Liver (tissue), 9 donors: ENCODE results near the gene TBL1X. TPM values are rescaled to one million over a fixed set of nuclear protein-coding genes. Genes with fewer than 3 reads are reported as not detected.

Source experiments
- DNase-seq: peaks from one replicate; pipeline ENCODE4 v3.0.0-alpha.2; 2017; ENCODE audit warnings: low spot score
- H3K27ac ChIP-seq, 2 donors: one replicate each; pipeline ENCODE4 v1.7.0; 2013; ENCODE audit warnings: inconsistent platforms in 2 of 2, low read length in 2 of 2, control low read depth in 1 of 2, low read depth in 1 of 2, mild to moderate bottlenecking in 1 of 2
- H3K27me3 ChIP-seq, 4 donors: one replicate each; pipeline versions ENCODE4 v1.6.1 to v1.7.0; 2013; ENCODE audit warnings: low read length in 3 of 4, inconsistent platforms in 1 of 4, mild to moderate bottlenecking in 1 of 4, moderate library complexity in 1 of 4; ENCODE audit not compliant: control insufficient read depth in 4 of 4, insufficient read depth in 4 of 4
- H3K36me3 ChIP-seq, 4 donors: one replicate each; pipeline versions ENCODE4 v1.6.1 to v1.7.0; 2013; ENCODE audit warnings: low read length in 3 of 4, mild to moderate bottlenecking in 3 of 4, low read depth in 1 of 4, moderate library complexity in 1 of 4; ENCODE audit not compliant: control insufficient read depth in 4 of 4, insufficient read depth in 3 of 4
- H3K4me1 ChIP-seq, 4 donors: one replicate each; pipeline versions ENCODE4 v1.6.1 to v1.7.0; 2013; ENCODE audit warnings: low read length in 3 of 4, mild to moderate bottlenecking in 3 of 4, moderate library complexity in 1 of 4; ENCODE audit not compliant: control insufficient read depth in 4 of 4, insufficient read depth in 4 of 4
- H3K4me3 ChIP-seq, 3 donors: one replicate each; pipeline versions ENCODE4 v1.6.1 to v1.7.0; 2013; ENCODE audit warnings: low read length in 3 of 3, control low read depth in 1 of 3, low read depth in 1 of 3, mild to moderate bottlenecking in 1 of 3
- H3K9ac ChIP-seq, 2 donors: one replicate each; pipeline ENCODE4 v1.7.0; 2013; ENCODE audit warnings: low read length in 2 of 2, mild to moderate bottlenecking in 2 of 2, moderate library complexity in 2 of 2, control low read depth in 1 of 2, low read depth in 1 of 2
- H3K9me3 ChIP-seq, 4 donors: one replicate each; pipeline versions ENCODE4 v1.6.1 to v1.7.0; 2013; ENCODE audit warnings: low read length in 3 of 4; ENCODE audit not compliant: control insufficient read depth in 4 of 4
- ATF3 ChIP-seq: IDR thresholded peaks from 2 replicates; pipeline ENCODE4 v1.6.1; 2016; ENCODE audit warnings: antibody characterized with exemption
- CTCF ChIP-seq: fragments of 150-350 bp; IDR thresholded peaks from 2 replicates; pipeline ENCODE4 v1.5.1; 2017; ENCODE audit warnings: improper control_type of control experiment, low read depth, low read length; ENCODE audit not compliant: missing input control
- EGR1 ChIP-seq, 2 donors: IDR thresholded peaks; 2 replicates each; pipeline ENCODE4 v1.6.1; 2016 to 2018; ENCODE audit warnings: antibody characterized with exemption in 2 of 2, low read depth in 2 of 2
- FOXA1 ChIP-seq: IDR thresholded peaks from 2 replicates; pipeline ENCODE4 v1.6.1; 2016; ENCODE audit warnings: antibody characterized with exemption
- FOXA2 ChIP-seq: IDR thresholded peaks from 2 replicates; pipeline ENCODE4 v1.6.1; 2016; ENCODE audit warnings: antibody characterized with exemption
- GABPA ChIP-seq, 2 donors: IDR thresholded peaks in 1 of 2; conservative IDR thresholded peaks in 1 of 2; 2 replicates each; pipeline ENCODE4 v1.6.1; 2016; ENCODE audit warnings: antibody characterized with exemption in 2 of 2, mild to moderate bottlenecking in 1 of 2, moderate library complexity in 1 of 2
- HNF4A ChIP-seq, 2 donors: conservative IDR thresholded peaks; 2 replicates each; pipeline ENCODE4 v1.6.1; 2016; ENCODE audit warnings: antibody characterized with exemption in 2 of 2, mild to moderate bottlenecking in 2 of 2
- HNF4G ChIP-seq: IDR thresholded peaks from 2 replicates; pipeline ENCODE4 v1.6.1; 2016; ENCODE audit warnings: antibody characterized with exemption
- JUND ChIP-seq, 2 donors: IDR thresholded peaks; 2 replicates each; pipeline ENCODE4 v1.6.1; 2016; ENCODE audit warnings: antibody characterized with exemption in 2 of 2
- MAX ChIP-seq: IDR thresholded peaks from 2 replicates; pipeline ENCODE4 v1.6.1; 2016; ENCODE audit warnings: antibody characterized with exemption
- RAD21 ChIP-seq, 2 donors: IDR thresholded peaks; 2 replicates each; pipeline ENCODE4 v1.6.1; 2016; ENCODE audit warnings: antibody characterized with exemption in 2 of 2, mild to moderate bottlenecking in 2 of 2
- REST ChIP-seq: IDR thresholded peaks from 2 replicates; pipeline ENCODE4 v1.6.1; 2016; ENCODE audit warnings: antibody characterized with exemption, mild to moderate bottlenecking
- RXRA ChIP-seq, 2 donors: IDR thresholded peaks; 2 replicates each; pipeline ENCODE4 v1.6.1; 2017 to 2018; ENCODE audit warnings: antibody characterized with exemption in 2 of 2, mild to moderate bottlenecking in 1 of 2
- SP1 ChIP-seq: IDR thresholded peaks from 2 replicates; pipeline ENCODE4 v1.6.1; 2018; ENCODE audit warnings: antibody characterized with exemption, mild to moderate bottlenecking
- TAF1 ChIP-seq: conservative IDR thresholded peaks from 2 replicates; pipeline ENCODE4 v1.6.1; 2016; ENCODE audit warnings: antibody characterized with exemption, mild to moderate bottlenecking
- YY1 ChIP-seq: IDR thresholded peaks from 2 replicates; pipeline ENCODE4 v1.6.1; 2016; ENCODE audit warnings: antibody characterized with exemption, mild to moderate bottlenecking
- ZBTB33 ChIP-seq: IDR thresholded peaks from 2 replicates; pipeline ENCODE4 v1.6.1; 2016; ENCODE audit warnings: antibody characterized with exemption
- WGBS: extraction: QIAGEN DNeasy Blood & Tissue Kit; methylation state at CpG from one replicate; pipeline ENCODE4 v1.1.7; 2013; 5-methylcytosine and 5-hydroxymethylcytosine counted together
- polyA plus RNA-seq, 2 donors: library from polyadenylated mRNA; stranded (reverse) in 1 of 2; unstranded in 1 of 2; fragments of 200-250 nt in 1 of 2; fragments of >200 nt in 1 of 2; fragmentation: Nextera tagmentation in 1 of 2; extraction: Ambion mirVana in 1 of 2; gene quantifications; one replicate each; pipeline versions ENCODE4 v1.2.1 to v1.2.3, GENCODE V29; 2013 to 2015
- total RNA-seq, 2 donors: library from RNA; depleted of rRNA; stranded (reverse); fragments of >200 nt; gene quantifications; one replicate each; pipeline ENCODE4 v1.2.3, GENCODE V29; 2014
- donor health status: healthy.
- donor health status: healthy.
- donor health status: healthy.
- donor health status: healthy.
- donor health status: healthy.

TBL1X gene
- total and polyA plus RNA-seq, 4 donors, result 11.2 to 15.1 (median 11.8) TPM

GRCh38 chrX:9644335-9644734 is 179.5 kb downstream of the TBL1X start:
- peaks cover 0 to 1% (median 0%) of the 10 kb centered on the region in 4 donors for H3K36me3 ChIP-seq
- 54% methylated on average over 6 of the region's 6 CpGs for WGBS
- TF ChIP-seq HNF4A (conservative IDR thresholded peaks at IDR 0.05) (no peak), REST (no peak), HNF4G (no peak), RXRA (IDR thresholded peaks at IDR 0.05) (no peak), SP1 (no peak)
- DNase-seq, result no peak
- no peaks in the 10 kb centered on the region for H3K27me3 ChIP-seq
- H3K4me1 ChIP-seq, result no peaks in the 10 kb centered on the region
- no peaks in the 10 kb centered on the region for H3K9me3 ChIP-seq
- no peak overlapping the region for H3K27ac ChIP-seq
- H3K4me3 ChIP-seq, result no peak overlapping the region
- no peak overlapping the region for H3K9ac ChIP-seq

GRCh38 chrX:9646471-9647224 is 181.8 kb downstream of the TBL1X start:
- TF ChIP-seq SP1, result no peak
- TF ChIP-seq GABPA (IDR thresholded peaks at IDR 0.05 in 1 of 2, conservative IDR thresholded peaks at IDR 0.05 in 1 of 2), result no peak
- TF ChIP-seq RAD21 (IDR thresholded peaks at IDR 0.05), result no peak
- no peak for TF ChIP-seq YY1
- no peak for TF ChIP-seq RXRA (IDR thresholded peaks at IDR 0.05)
- TF ChIP-seq TAF1, result no peak
- TF ChIP-seq FOXA1, result no peak
- no peak for TF ChIP-seq CTCF
- no peak for TF ChIP-seq ZBTB33
- TF ChIP-seq ATF3, result no peak
- no peak for TF ChIP-seq FOXA2
- TF ChIP-seq HNF4A (conservative IDR thresholded peaks at IDR 0.05), result no peak
- TF ChIP-seq JUND (IDR thresholded peaks at IDR 0.05), result no peak
- no peak for TF ChIP-seq MAX
- no peak for TF ChIP-seq EGR1 (IDR thresholded peaks at IDR 0.05; ENCODE audit: low read depth in 2 of 2)
- DNase-seq, result no peak
- 78% methylated on average over 12 of the region's 12 CpGs for WGBS
- H3K27ac ChIP-seq, result no peak overlapping the region
- no peaks in the 10 kb centered on the region for H3K36me3 ChIP-seq
- no peaks in the 10 kb centered on the region for H3K27me3 ChIP-seq
- H3K9ac ChIP-seq, result no peak overlapping the region
- no peaks in the 10 kb centered on the region for H3K4me1 ChIP-seq
- no peak overlapping the region for H3K4me3 ChIP-seq
- no peaks in the 10 kb centered on the region for H3K9me3 ChIP-seq
